NCI-H128 (cell line): ENCODE data around the gene CNOT8.

Source experiments
- DNase-seq: peaks from one replicate; lab custom pipeline; 2025; ENCODE audit not compliant: unreplicated experiment; lab: John Stamatoyannopoulos, UW

The CNOT8 gene

DNA sequence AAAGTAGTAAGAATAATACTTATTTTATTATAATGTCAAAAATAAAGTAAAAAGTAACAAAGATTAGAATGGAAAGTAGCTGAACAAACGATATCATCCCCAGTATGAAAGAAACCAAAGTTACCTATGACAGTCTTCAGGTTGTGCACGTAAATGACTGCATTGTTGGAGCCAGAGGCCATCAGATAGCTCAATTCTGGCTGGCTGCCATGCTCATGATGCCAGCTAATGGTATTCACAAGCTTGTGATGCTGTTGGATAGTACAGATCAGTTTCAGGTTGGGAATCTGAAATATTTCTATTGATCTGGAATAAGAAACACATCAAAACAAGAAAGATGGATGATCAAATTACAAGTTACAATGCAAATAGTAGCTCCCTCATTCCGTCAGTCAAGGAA lies 58.4 kb downstream of the CNOT8 start:
- DNase-seq: no peak

DNA sequence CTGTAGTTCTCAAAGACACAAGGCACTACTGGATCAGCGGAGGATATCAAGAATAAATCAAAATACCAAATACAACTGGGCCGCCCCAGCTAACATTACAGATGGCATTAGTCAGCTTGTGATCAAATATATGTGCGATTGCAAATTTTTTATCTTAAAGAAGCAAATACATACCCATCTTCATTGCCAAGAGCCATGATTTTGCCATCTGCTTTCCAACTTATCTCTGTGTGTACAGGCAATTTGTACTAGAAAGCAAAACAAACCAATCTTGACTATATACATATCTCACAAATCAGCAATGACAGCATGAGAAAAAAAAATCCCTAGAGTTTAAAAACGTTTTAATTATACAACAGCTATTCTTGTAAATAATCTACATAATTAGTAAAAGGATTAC lies 59.3 kb downstream of the CNOT8 start:
- DNase-seq: no peak

GRCh38 chr5:154923441-154924430 lies 65.3 kb downstream of the CNOT8 start:
- no peak for DNase-seq
